Ascending aorta (tissue), 2 donors: ENCODE data around the gene PEX12. TPM values are rescaled to one million over a fixed set of nuclear protein-coding genes. Genes with fewer than 3 reads are reported as not detected.
A peak's percentile ranks its signal among the peaks of the same experiment; 100 is the strongest.

Experiments used
- DNase-seq, 2 donors: peaks; one replicate each; pipeline ENCODE4 v3.0.0-alpha.2; 2019; ENCODE audit warnings: low spot score in 2 of 2
- H3K27ac ChIP-seq, 2 donors: fragments of 200-600 bp; sonication (generic); one replicate each; pipeline ENCODE4 v1.5.1; 2016 to 2017; ENCODE audit warnings: mild to moderate bottlenecking in 1 of 2
- H3K27me3 ChIP-seq: fragments of 200-600 bp; sonication (generic); one replicate; pipeline ENCODE4 v1.5.1; 2017
- H3K36me3 ChIP-seq, 2 donors: fragments of 200-600 bp; sonication (generic); one replicate each; pipeline ENCODE4 v1.5.1; 2016
- H3K4me1 ChIP-seq, 2 donors: fragments of 200-600 bp; sonication (generic); one replicate each; pipeline ENCODE4 v1.5.1; 2016 to 2017; ENCODE audit warnings: mild to moderate bottlenecking in 1 of 2
- H3K4me3 ChIP-seq, 2 donors: fragments of 200-600 bp; sonication (generic); one replicate each; pipeline ENCODE4 v1.5.1; 2016 to 2017; ENCODE audit warnings: mild to moderate bottlenecking in 1 of 2
- H3K9me3 ChIP-seq, 2 donors: fragments of 200-600 bp; sonication (generic); one replicate each; pipeline ENCODE4 v1.5.1; 2016
- CTCF ChIP-seq, 3 experiments: fragments of 200-600 bp in 2 of 3; fragments of 450-650 bp in 1 of 3; sonication (generic) in 2 of 3; IDR thresholded peaks; one replicate each; pipeline ENCODE4 v1.5.1; 2016 to 2019; ENCODE audit warnings: antibody characterized with exemption in 3 of 3, mild to moderate bottlenecking in 1 of 3, moderate library complexity in 1 of 3
- intact Hi-C: fragments of 100-400 bp; cut with DNase I; formaldehyde crosslinking; loops from one replicate; pipeline ENCODE4 v1.15.1; 2023
- total RNA-seq: library from RNA; depleted of rRNA; stranded (reverse); fragments of >200 nt; gene quantifications from one replicate; pipeline ENCODE4 v1.1.0, GENCODE V29; 2016

The PEX12 gene
- total RNA-seq, 1 donor from 2014 or later, result 5.6 TPM

- intact Hi-C loops, result loop anchor here (5.0 kb wide), 2 partner anchors 219 to 949 kb away; partner anchors contain the start of gene TAF15
- H3K36me3 ChIP-seq, result no peaks in the 10 kb centered on the region
- TF ChIP-seq CTCF (IDR thresholded peaks at IDR 0.05), result no peak
- DNase-seq, result no peak
- peak overlapping the region; percentile 82 to 99 for H3K4me3 ChIP-seq
- no peak overlapping the region for H3K27ac ChIP-seq
- H3K9me3 ChIP-seq, result no peaks in the 10 kb centered on the region
- no peaks in the 10 kb centered on the region for H3K27me3 ChIP-seq
- peaks cover 5 to 12% of the 10 kb centered on the region in 2 donors for H3K4me1 ChIP-seq
Measured at GRCh38 chr17:35588196-35588920, 10.0 kb upstream of the PEX12 start.

GRCh38 chr17:35587074-35587961 lies 8.9 kb upstream of the PEX12 start, which contains the start of gene AP2B1:
TSS of gene AP2B1 (plus strand) at chr17:35587322. CDS start at chr17:35594031, 6,709 bp downstream.
- Histone ChIP-seq H3K4me3 (peak within 1 kb of the TSS; percentile 82 to 99), H3K9me3 (no peaks in the 10 kb centered on the region), H3K27me3 (no peaks in the 10 kb centered on the region), H3K27ac (peak within 1 kb of the TSS; percentile 88 to 96), H3K4me1 (peaks cover 5 to 12% of the 10 kb centered on the region in 2 donors), H3K36me3 (no peaks in the 10 kb centered on the region)
- DNase-seq, result peak; percentile 81 to 98
- no peak for TF ChIP-seq CTCF (IDR thresholded peaks at IDR 0.05)
- intact Hi-C loops, result loop anchor here (1.0 to 5.0 kb wide), 4 partner anchors 9 to 950 kb away; partner anchors contain the start of genes PEX12 and TAF15

- peak overlapping the region; percentile 88 to 96 for H3K27ac ChIP-seq
- no peaks in the 10 kb centered on the region for H3K27me3 ChIP-seq
- peaks cover 5 to 12% of the 10 kb centered on the region in 2 donors for H3K4me1 ChIP-seq
- intact Hi-C loops, result loop anchor here (1.0 to 5.0 kb wide), 4 partner anchors 8 to 951 kb away; partner anchors contain the start of genes PEX12 and TAF15
- H3K4me3 ChIP-seq, result peak overlapping the region; percentile 82 to 99
- no peak for DNase-seq
- no peaks in the 10 kb centered on the region for H3K9me3 ChIP-seq
- H3K36me3 ChIP-seq, result no peaks in the 10 kb centered on the region
- no peak for TF ChIP-seq CTCF (IDR thresholded peaks at IDR 0.05)
Measured at GRCh38 chr17:35586569-35587073, 8.2 kb upstream of the PEX12 start.

GRCh38 chr17:35584061-35584460 lies 5.7 kb upstream of the PEX12 start:
- H3K27ac ChIP-seq, result no peak overlapping the region
- H3K9me3 ChIP-seq, result no peaks in the 10 kb centered on the region
- DNase-seq, result no peak
- no peak overlapping the region for H3K4me3 ChIP-seq
- no peaks in the 10 kb centered on the region for H3K27me3 ChIP-seq
- TF ChIP-seq CTCF (IDR thresholded peaks at IDR 0.05), result no peak
- H3K4me1 ChIP-seq, result peaks cover 5 to 19% of the 10 kb centered on the region in 2 donors
- no peaks in the 10 kb centered on the region for H3K36me3 ChIP-seq
- intact Hi-C loops, result no loop called here

- H3K27me3 ChIP-seq, result no peaks in the 10 kb centered on the region
- peak overlapping the region; percentile 72 to 82 for H3K4me3 ChIP-seq
- no peaks in the 10 kb centered on the region for H3K9me3 ChIP-seq
- no peak for TF ChIP-seq CTCF (IDR thresholded peaks at IDR 0.05)
- peaks cover 0 to 11% of the 10 kb centered on the region in 2 donors for H3K36me3 ChIP-seq
- peak overlapping the region; percentile 85 to 94 for H3K27ac ChIP-seq
- peaks cover 0 to 12% of the 10 kb centered on the region in 2 donors for H3K4me1 ChIP-seq
- no peak for DNase-seq
- intact Hi-C loops, result loop anchor here (1.0 to 10.0 kb wide), 3 partner anchors 8 to 594 kb away; partner anchors contain the start of genes AP2B1 and LIG3
Measured at GRCh38 chr17:35578929-35579432, 610 bp upstream of the PEX12 start.
